Nucleus accumbens (tissue), 56 donors: ENCODE data around the gene TMOD3.
"Not testable (repeated sequence)": the region's sequence is repeated elsewhere in the genome, so short reads cannot be mapped to it uniquely, and the experiment has no call there.

Source experiments
- DNase-seq, 56 donors: peaks; one replicate each; lab custom pipeline; 2025; lab: John Stamatoyannopoulos, UW

Gene TMOD3

DNA sequence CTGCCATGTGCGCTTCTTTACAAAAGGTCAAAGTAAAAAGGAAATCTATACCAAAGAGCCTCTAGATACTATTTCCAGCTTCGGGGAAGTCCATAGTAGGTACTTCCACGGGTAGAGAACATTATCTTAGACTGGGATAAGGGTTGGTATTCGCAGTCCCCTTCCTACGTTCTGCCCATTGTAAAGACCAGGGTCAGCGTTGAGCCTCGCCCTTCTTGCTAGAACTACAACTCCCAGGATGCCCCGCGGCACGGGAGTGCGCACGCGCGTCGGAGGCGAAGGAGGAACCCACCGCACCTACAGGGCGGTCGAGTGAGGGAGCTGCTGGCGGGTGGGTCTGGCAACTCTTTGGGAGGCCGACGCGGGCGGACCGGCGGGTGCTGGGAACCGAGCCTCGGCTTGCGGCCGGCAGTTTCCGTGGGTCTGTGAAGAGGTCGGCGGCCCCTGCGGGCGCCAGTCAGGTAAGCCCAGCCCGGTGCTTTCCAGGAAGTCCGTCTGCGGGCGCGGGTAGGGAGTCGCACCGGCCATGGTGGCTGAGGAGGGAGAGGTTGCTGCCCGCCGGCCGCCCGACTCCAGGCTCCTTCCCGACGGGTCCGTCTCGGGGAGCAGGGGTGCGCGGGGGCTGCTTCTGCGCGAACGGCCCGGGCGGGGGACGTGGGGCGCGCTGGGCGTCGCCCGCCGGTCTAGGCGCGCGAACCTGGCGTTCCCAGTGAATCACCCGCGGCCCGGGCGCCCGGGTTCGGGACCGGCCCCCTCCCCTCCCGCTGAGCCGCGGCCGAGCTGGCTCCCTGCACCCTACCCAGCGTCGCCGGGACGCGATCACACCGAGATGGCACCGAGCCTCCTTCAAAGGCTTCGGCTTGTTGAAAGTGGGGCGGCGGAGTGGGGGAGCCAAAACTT lies at the start of gene TMOD3:
TSS of gene TMOD3 (plus strand) at position 278 of the 900 bp plus-strand sequence. CDS start 33,232 bp downstream, outside the sequence.
- DNase-seq = peak; percentile 26 to 95 (median 86)

DNA sequence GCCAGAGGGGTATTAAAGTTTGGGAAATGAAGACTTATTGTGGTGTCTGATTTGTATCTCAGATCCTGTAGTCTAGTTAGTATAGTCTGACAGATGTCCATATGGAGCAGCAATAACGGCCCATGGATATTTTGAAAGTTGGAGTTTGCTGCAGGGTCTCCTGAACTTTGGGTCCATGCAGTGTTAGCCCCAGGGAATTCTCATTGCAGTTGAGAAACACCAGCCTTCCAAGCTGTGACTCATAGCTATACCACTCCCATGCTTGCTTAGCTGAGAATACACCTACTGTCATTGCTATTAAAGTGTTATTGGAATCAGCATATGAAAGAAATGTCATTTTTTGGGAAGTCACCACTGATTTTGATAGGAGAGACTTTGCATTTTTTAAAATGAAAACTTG lies 48.8 kb upstream of the TMOD3 start:
- peak in 2 of 56 donors; percentile 5 to 11 for DNase-seq

DNA sequence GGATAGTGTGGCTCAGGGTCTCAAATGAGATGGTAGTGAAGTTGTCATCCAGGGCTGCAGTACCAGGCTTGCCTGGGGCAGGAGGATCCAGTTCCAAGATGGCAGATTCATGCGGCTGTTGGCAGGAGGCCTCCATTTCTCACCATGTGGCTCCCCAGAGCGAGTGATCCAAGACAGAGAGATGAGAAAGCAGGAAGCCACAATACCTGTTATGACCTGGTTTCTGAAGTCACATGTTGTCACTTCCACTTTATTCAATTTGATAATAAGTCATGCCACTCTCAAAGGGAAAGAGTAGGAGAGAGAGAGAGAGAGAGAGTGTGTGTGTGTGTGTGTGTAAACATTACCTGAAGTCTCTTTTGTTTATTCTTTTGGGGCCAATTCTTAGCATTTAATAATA lies 47.9 kb upstream of the TMOD3 start:
- no peak for DNase-seq

DNA sequence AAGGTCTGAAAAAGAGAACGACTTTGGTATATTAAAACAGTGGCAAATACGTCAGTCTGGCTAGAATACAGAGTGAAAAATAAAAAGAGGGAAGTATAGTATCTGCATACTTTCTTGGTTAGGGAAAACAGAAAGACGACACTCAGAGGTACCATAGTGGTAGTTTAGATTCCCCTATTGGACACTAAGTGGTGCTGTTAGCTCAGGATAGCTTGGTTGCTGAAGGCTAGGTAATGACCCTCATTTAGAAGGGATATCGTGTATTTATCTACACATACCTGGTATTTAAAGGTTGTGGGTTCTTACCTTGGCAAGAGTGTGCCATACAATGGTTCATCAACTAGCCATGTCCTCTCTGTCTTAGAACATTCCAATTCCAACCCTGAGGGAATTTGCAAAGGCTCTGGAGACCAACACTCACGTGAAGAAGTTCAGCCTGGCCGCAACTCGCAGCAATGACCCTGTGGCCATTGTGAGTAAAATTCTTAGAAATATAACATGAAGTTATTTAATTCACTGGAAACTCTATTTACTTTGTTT lies 47.0 kb upstream of the TMOD3 start:
- DNase-seq = no peak

DNA sequence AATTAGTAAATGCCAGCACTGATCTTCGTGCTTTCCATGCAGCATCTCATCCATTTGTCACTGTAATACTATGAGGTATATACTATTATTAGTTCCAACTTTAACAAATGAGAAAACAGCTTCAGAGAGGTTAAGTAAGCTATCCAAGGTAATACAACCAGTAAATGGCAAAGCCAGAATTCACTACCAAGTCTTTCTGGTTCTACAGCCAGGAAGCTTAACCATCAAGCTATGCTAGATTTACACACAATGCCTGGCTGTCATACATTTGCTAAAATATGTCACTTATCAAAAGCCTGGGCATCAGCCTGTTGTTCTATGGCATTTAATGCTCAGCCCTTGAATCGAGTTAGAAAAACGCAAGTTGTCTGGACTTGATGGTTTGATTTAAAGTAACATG lies 45.5 kb upstream of the TMOD3 start:
- DNase-seq = no peak

DNA sequence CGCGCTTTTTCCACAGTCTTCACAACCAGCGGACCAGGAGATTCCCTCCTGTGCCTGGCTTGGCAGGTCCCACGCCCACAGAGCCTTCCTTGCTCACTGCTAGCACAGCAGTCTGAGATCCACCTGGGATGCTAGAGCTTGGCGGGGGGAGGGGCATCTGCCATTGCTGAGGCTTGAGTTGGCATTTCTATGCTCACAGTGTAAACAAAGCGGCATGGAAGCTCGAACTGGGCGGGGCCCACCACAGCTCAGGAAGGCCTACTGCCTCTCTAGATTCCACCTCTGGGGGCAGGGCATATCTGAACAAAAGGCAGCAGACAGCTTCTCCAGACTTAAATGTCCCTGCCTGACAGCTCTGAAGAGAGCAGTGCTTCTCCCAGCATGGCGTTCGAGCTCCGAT lies 42.3 kb upstream of the TMOD3 start:
- not testable (repeated sequence) for DNase-seq

DNA sequence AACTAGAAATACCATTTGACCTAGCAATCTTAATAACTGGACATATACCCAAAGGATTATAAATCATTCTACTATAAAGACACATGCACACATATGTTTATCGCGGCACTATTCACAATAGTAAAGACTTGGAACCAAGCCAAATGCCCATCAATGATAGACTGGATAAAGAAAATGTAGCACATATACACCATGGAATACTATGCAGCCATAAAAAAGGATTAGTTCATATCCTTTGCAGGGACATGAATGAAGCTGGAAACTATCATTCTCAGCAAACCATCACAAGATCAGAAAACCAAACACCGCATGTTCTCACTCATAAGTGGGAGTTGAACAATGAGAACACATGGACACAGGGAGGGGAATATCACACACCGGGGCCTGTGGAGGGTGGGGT lies 37.0 kb upstream of the TMOD3 start:
- DNase-seq = not testable (repeated sequence)

DNA sequence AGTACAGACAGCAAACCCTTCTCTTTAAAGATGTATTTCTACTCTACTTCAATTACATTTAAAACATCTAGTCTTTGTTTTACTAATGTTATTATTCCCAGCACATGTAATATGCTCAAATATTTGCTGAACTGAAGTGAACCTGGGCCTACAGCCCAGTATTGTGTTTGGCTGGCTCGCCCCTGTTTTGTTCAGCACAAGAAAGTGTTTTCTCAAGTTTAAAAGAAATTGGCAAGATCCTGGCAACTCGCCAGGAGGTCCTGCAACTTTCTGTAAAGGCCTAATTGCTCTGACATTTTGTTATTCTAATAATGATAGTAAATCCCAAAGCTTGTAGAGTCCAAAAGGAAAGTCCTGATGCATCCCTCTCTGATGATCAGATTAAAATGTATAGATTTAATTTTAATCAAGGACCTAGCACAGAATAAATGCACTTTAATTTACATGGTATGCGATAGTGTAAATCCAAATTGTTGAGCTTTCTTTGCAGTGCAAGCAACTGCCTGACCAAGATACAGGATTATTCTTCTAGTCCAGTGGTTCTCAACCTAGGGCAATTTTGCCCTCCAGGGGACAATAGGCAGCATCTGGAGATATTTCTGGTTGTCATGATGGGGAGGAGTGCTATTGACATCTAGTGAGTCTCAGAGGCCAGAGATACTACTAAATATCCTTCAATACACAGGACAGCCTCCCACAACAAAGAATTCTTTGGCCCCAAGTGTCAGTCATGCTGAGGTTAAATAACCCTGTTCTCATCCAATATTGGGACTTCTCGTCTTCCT lies 35.7 kb upstream of the TMOD3 start:
- DNase-seq = peak in 22 of 56 donors; percentile 6 to 82 (median 40)

DNA sequence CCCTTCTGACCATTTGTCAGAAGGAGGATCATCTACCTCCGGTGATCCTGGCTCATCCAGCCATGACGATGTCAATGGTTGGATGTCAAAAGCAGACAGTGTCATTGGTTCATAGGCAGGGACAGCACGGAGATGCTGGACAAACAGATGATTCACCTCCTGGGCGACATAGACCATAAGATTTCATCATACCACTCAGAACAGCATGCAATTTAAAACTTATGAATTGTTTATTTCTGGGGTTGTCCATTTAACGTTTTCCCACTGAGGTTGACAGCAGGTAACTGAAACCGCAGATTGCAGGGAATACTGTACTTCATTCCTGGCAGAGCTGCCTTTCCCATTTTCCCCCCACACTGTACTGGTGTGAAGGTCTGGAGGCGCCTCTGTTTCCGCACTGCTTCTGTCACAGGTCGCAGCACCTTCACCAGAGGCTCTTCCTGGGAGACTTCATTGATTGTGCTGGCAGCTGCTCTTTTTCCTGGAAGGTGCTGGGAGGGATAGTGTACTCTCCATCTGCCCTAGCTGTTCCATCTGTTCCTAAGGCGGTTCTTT lies 32.5 kb upstream of the TMOD3 start:
- DNase-seq = no peak

DNA sequence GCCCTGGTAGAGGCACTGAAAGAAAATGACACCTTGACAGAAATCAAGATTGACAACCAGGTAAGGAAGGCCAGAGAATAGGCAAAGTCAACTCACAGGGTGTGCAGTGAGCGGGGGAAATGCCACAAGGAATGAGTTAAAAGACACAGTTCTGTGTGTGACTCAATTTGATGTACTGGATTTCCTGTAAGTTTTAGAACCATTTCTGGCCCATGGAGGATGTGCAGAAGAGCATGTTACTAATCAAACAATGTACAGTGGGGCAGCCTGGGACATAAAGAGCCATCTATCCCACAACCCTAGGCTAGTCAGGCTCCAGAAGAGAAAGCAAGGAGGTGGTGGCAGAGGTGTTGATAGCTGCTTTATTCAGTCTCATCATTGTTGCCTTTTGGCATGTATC lies 31.2 kb upstream of the TMOD3 start:
- no peak for DNase-seq

DNA sequence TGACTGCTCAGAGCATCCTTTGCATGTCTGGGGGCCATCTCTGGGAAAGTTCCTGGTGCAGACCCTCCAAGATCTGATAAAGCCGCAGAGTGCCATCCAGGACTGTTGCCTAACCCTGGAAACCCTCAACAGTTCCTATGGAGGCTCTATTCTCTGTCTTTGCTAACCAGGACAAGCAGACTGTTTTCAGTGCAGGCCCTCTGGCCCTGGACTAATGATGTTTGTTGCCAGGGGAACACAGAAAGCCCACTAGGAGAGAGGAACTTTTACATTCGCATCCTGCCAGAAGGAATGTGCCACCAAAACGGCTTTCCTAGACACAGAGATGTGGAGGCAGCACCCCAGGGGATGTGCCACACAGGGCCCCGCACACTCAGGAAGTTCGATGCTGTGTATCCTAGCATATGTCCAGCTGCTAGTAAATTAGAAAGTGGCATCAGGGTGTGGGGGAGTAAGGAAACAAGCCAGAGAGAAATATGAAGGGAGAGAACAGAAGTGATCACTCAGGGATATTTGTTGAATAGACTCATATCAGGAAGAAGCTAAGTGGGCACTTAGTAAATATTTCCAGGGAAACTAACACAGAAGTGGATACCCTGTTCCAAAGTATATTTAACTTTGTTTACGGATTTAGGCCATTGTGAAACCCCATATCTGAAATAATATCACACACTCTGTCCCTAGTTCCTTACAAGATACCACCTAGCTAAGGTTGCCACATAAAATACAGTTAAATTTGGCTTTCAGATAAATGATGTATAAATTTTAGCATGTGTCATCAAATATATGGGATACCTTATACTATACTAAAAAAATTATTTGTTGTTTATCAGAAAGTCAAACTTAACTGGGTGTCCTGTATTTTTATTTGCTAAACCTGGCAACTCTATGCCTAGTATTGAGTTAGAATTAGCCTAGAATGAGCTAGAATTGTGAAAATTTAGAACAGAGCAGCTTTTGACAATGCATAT lies 29.9 kb upstream of the TMOD3 start:
- peak in 3 of 56 donors; percentile 8 to 21 (median 16) for DNase-seq

DNA sequence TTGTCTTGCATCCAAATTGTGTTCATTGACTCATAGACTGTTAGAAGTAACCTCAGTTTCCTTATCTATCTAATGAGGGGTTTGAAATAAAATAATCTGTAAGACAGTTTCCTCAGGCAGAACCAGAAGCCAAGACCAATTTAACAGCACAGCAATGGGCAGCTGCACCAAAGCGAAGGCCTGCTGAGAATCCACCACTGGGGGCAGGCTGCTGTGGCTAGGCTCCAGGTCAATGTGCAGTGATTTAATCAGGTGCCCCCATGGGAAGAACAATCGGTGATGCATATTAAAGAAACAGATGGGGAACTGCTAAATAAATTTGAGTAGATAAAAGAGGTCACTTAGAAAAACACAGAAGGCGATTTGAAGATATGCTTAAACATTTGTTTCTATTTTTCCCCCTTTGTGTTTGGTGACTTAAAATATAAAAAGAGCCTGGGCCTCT lies 28.0 kb upstream of the TMOD3 start:
- peak in 10 of 56 donors; percentile 1 to 43 (median 11) for DNase-seq

DNA sequence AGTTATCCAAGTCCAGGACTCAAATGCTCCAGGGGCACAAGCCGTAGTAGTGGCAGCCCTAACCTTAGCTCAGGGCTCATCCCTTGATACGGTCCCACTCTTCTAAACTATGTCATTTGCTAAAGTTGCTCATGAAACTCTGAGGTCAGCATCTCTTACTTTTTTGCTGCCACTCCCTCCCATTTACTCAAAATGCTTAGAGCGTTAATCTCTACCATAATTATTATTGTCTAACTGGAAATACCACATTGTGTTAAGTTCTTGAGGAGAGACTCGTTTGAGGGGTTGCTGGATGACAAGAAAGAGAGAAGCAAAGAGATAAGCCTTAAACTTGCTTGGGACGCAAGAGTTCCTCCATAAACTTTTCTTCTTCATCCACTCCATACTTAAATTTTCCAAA lies 26.9 kb upstream of the TMOD3 start:
- DNase-seq = no peak

DNA sequence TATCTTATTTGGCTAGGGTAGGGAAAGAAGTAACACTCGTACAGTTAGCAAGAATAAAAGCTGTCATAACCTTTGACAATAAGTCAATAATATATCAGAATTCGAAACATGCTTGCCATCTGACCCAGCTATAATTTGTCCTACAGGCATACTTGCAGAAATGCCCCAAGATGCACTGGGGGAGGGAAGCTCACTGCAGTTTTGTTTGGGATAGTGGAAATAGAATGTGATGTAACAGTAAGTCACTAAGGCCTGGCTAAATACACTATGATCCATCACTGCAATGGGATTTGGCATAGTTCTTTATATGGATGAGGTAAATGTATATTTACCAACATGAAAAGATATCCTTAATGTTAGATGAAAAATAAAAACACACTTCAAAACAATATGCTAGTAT lies 25.5 kb upstream of the TMOD3 start:
- no peak for DNase-seq

DNA sequence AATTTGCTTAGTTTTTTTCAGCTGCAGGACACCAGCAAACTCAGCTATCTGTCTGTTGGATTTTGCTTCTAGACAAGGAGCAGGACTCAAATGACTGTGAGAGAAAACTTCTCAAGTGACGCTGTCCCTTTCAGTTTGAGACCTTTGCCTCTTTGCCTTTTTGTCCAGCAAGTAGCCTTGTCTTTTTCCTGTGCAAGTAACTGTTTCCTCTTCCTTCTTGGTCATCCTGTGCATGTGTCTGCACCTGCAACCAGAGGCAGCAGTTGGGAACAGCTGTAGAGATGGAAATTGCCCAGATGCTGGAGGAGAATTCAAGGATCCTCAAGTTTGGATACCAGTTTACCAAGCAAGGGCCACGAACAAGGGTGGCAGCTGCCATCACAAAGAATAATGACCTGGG lies 23.3 kb upstream of the TMOD3 start:
- DNase-seq = no peak

DNA sequence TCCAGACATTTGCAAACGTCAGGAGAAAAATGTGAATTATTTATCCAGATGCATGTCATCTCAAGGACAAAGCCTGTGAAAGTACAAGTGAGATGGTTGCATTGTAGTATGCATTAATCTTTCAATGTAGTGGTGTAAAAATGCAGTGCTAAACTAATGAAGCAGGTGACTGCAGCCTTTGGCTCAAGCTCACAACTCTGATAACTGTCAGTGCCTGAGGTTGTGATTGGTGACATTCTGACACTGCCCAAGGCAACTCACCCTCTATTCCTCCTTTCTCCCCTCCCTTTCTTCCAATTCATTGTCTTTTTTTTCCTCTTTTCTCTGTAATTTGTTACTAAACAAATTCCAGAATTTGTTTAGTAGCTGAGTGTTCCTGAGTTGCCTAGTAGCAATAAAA lies 20.0 kb upstream of the TMOD3 start:
- no peak for DNase-seq

DNA sequence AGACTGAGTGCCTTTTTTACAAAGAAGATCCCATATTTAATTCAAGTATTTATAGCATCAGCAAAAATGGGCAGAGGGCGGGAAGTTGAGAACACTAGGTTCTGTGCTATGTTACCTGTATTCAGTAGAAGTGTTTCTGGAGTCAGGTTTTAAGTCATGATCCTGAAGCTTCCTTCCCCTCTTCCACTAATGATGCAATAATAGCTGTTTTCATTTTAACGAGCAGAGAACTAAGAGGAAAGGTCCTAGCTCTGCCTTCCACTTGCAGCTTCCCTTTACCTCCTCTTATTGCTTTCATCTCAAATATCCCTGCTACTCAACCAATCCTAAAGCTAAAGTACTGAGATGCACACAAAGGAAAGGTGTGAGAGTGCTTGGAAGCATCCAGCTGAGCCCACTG lies 16.9 kb upstream of the TMOD3 start:
- no peak for DNase-seq

DNA sequence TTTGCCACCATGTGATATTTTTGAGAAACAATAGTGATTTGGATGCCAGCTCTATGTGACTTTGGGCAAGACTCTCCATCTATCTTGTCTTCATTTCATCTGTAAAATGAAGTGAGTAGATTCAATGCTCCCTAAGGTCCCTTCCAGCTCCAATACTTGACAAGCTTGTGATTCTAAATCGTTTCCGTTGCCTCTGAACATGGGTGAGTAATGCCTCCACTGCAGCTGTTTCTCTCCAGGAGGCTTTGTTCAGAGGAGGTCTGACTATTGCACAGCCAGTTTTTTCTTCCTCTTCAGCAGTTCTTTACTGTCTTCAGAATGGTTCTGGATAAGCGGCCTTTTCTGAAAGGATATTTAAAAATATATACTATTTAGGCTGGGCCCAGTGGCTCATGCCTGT lies 14.8 kb upstream of the TMOD3 start:
- peak in 1 of 56 donors; percentile 1 for DNase-seq

DNA sequence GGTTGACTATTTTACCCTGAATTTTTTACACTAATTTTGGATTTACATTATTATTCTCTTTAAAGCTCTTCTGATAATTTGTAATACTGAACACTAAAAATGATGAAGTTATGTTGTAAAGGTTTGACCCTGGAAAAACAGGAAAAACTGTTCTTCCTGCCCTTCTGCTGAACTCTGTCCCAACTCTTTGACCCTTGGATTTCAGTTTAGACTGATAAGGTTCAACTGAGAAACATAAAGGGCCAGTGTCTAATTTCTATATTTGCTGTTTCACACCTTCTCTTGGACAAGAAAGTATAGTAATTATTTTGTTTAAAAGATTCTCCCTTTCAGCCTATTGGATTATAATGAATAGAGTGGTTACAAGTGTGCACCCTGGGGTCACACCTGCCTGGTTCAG lies 12.8 kb upstream of the TMOD3 start:
- DNase-seq = no peak

DNA sequence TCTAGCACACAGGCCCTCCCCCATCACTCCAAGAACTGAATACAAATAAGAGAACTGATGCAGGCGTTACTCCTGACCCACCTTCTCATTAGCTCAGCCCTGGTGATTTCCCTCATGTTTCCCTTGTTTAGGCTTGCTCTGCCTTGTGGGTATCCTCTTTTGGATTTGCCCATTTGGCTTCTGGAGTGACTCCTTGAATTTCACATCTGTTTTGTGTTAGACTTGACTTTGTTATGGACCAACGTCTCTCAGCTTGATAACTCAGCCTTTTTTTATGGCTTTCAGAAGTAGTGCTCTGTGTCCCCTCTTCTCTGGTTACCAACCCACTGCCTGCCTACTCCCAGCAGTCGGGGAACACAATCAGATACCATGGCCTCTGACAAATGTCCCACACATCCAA lies 11.3 kb upstream of the TMOD3 start:
- no peak for DNase-seq
